Spinal cord (tissue), 10 donors: ENCODE data around the gene PTPN1. TPM values are rescaled to one million over a fixed set of nuclear protein-coding genes. Genes with fewer than 3 reads are reported as not detected.

Source experiments
- DNase-seq, 6 donors: peaks; one replicate each; pipeline versions ENCODE4 v3.0.0 to v3.0.0-alpha.2; 2013 to 2015; ENCODE audit warnings: low spot score in 6 of 6, low read depth in 4 of 6
- H3K27ac ChIP-seq: one replicate; pipeline ENCODE4 v1.5.1; 2013; ENCODE audit warnings: low read depth, low read length, control low read depth
- H3K27me3 ChIP-seq: one replicate; pipeline ENCODE4 v1.6.1; 2013; ENCODE audit warnings: low read length; ENCODE audit not compliant: control insufficient read depth, insufficient read depth
- H3K36me3 ChIP-seq: one replicate; pipeline ENCODE4 v1.6.1; 2013; ENCODE audit warnings: low read length; ENCODE audit not compliant: control insufficient read depth, insufficient read depth
- H3K4me1 ChIP-seq: one replicate; pipeline ENCODE4 v1.6.1; 2013; ENCODE audit warnings: low read length; ENCODE audit not compliant: control insufficient read depth, insufficient read depth
- H3K4me3 ChIP-seq: one replicate; pipeline ENCODE4 v1.5.1; 2013; ENCODE audit warnings: low read depth, low read length, control low read depth
- H3K9me3 ChIP-seq: one replicate; pipeline ENCODE4 v1.6.1; 2013; ENCODE audit warnings: low read length; ENCODE audit not compliant: control insufficient read depth, insufficient read depth
- WGBS: methylation state at CpG from one replicate; pipeline ENCODE4 v1.1.5; 2013; ENCODE audit warnings: missing lambda C conversion rate; ENCODE audit not compliant: insufficient coverage; 5-methylcytosine and 5-hydroxymethylcytosine counted together
- polyA plus RNA-seq, 2 donors: library from polyadenylated mRNA; unstranded; fragments of 120-200 nt; gene quantifications; one replicate each; pipeline ENCODE4 v1.2.1, GENCODE V29; 2013; ENCODE audit not compliant: insufficient read length in 2 of 2
- total RNA-seq, 2 donors: library from RNA; depleted of rRNA in 1 of 2; stranded (reverse); fragments of 120-200 nt in 1 of 2; fragments of >200 nt in 1 of 2; gene quantifications; one replicate each; pipeline versions ENCODE4 v1.2.3 to v1.2.4, GENCODE V29; 2013 to 2014
- donor health status: healthy.

The PTPN1 gene
- total and polyA plus RNA-seq, 4 donors, result 15.4 to 24.2 (median 22.7) TPM

DNA sequence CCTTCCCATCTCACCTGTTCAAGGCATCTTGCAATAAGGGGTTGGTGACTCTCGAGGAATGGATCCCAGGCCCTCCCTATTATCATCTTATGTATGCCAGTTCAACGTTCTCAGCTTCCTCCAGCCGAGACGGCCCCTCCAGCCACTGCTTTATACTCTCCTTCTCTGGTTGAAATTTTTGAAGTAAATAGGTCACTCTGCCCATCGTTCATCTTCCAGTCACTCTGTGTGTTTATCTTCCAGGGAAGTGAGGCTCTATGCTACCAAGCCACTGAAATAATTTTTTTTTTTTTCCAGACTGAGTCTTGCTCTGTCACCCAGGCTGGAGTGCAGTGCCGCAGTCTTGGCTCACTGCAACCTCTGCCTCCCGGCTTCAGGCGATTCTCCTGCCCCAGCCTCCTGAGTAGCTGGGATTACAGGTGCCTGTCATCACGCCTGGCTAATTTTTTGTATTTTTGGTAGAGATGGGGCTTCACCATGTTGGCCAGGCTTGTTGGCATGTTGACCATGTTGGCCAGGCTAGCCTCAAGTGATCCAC is 17.0 kb downstream of the PTPN1 start:
- no peak for DNase-seq
- WGBS, result 98% methylated on average over 5 of the region's 9 CpGs
- Histone ChIP-seq H3K27me3 (no peaks in the 10 kb centered on the region), H3K27ac (no peak overlapping the region), H3K36me3 (no peaks in the 10 kb centered on the region), H3K4me3 (no peak overlapping the region), H3K9me3 (no peaks in the 10 kb centered on the region), H3K4me1 (peaks cover 4% of the 10 kb centered on the region)

DNA sequence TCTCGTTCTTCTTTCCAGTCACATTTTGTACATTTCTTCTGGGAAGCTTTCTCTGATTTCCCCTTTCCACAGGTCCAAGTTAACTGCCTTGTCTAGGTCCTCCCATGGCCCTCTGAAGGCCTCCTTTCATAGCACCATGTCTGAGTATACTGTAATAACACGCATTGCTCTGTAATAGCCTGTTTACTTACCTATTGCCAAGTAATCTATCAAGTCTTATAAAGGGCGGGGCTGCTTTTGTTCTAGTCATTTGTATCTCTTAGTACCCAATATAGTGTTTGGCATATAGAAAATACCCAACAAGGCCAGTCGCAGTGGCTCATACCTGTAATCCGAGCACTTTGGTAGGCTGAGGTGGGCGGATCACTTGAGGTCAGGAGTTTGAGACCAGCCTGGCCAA is 17.9 kb downstream of the PTPN1 start:
- Histone ChIP-seq H3K27me3 (no peaks in the 10 kb centered on the region), H3K27ac (no peak overlapping the region), H3K9me3 (no peaks in the 10 kb centered on the region), H3K4me3 (no peak overlapping the region), H3K36me3 (no peaks in the 10 kb centered on the region), H3K4me1 (peaks cover 4% of the 10 kb centered on the region)
- no peak for DNase-seq
- 36% methylated on average over 1 of the region's 6 CpGs for WGBS

DNA sequence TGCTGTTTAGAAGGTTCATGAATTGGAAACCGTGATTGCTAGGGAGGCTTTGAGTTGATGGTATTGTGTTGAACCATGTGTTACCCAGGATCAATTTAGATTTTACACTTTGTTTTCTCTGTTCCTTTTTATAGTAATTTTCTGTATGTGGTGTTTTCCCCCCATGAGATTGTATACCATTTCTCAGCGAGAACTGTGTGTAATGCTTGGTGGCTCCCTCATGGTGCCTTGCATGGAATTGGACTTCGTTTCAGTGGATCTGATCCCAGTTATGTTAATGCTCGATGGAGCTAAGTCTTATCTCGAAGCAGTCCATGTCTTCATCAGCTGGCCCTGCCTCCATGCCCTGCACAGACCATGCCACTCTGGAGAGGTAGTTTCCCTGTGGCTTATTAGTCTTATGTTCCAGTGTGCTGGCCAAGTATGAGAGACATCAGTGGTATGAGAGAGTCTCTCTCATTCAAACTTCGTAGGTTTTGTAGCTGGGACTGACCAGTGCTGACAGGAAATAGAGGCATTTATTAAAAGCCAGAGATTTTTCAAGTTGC is 18.7 kb downstream of the PTPN1 start:
- peaks cover 4% of the 10 kb centered on the region for H3K4me1 ChIP-seq
- H3K27me3 ChIP-seq, result no peaks in the 10 kb centered on the region
- no peak for DNase-seq
- no peak overlapping the region for H3K4me3 ChIP-seq
- 91% methylated on average over 4 of the region's 6 CpGs for WGBS
- H3K36me3 ChIP-seq, result no peaks in the 10 kb centered on the region
- H3K27ac ChIP-seq, result no peak overlapping the region
- no peaks in the 10 kb centered on the region for H3K9me3 ChIP-seq

DNA sequence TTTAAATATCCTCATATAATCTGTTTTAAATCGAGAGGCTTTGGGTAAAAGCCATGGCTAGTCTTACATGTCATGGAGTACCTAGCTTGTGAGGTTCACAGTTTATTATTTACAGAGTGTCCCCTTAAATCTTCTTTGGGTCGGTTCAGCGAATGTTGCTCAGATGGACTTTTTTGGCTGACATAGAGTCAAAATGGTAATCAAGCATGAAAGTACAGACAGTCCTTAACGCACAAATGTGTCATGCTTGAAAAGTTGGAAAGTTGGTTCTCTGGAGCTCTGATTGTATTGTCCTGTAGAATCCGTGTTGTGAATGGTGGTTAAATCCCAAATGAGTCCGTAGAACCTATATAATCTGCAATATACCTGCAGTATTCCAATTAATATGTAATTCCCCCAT is 22.0 kb downstream of the PTPN1 start:
- no peak overlapping the region for H3K4me3 ChIP-seq
- no peaks in the 10 kb centered on the region for H3K27me3 ChIP-seq
- 50% methylated on average over 1 of the region's 6 CpGs for WGBS
- H3K4me1 ChIP-seq, result peaks cover 4% of the 10 kb centered on the region
- no peak for DNase-seq
- H3K9me3 ChIP-seq, result no peaks in the 10 kb centered on the region
- no peak overlapping the region for H3K27ac ChIP-seq
- no peaks in the 10 kb centered on the region for H3K36me3 ChIP-seq

DNA sequence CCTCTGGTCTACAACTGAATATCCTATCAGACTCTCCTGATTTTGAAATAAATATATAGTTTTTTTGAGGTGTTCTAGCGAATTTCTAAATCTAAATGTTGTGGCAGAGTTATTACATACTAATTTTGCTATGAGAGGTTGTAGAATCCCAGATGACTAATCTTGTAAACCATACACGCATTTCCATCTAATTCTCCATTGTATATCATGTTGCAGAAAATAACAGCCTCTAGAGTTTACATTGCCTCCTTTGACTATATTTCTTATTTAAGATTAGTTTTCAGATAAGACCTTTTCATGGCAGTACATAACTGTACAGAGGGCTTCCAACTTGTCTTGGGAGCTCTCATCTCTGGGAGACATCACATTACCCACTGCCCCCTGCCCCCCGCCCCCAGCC is 22.9 kb downstream of the PTPN1 start:
- H3K9me3 ChIP-seq, result no peaks in the 10 kb centered on the region
- no peaks in the 10 kb centered on the region for H3K27me3 ChIP-seq
- H3K36me3 ChIP-seq, result no peaks in the 10 kb centered on the region
- no peak overlapping the region for H3K27ac ChIP-seq
- peaks cover 4% of the 10 kb centered on the region for H3K4me1 ChIP-seq
- 86% methylated on average over 1 of the region's 3 CpGs for WGBS
- H3K4me3 ChIP-seq, result no peak overlapping the region
- no peak for DNase-seq

DNA sequence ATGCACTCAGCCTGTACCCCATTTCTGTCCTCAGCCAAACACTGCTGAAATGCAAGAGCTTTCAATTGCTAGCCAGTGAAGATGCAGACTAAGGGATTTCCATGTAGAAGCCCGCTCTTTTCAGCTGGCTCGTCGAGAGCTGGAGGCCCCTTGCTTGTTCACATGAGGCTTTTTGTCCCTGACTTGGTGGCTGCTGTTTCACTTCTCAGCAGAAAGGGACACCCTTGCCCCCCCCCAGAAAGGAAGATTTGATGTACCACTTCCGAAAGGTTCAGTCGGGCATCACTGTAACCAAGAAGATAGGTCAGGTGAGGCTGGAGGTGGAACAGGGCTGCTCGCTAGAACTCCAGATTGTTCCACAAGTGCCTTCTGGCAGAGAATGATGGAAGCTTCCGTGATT is 23.3 kb downstream of the PTPN1 start:
- H3K36me3 ChIP-seq, result no peaks in the 10 kb centered on the region
- H3K4me3 ChIP-seq, result no peak overlapping the region
- H3K9me3 ChIP-seq, result no peaks in the 10 kb centered on the region
- no peak for DNase-seq
- no peaks in the 10 kb centered on the region for H3K27me3 ChIP-seq
- H3K4me1 ChIP-seq, result peaks cover 4% of the 10 kb centered on the region
- WGBS, result 86% methylated on average over 6 of the region's 7 CpGs
- no peak overlapping the region for H3K27ac ChIP-seq

DNA sequence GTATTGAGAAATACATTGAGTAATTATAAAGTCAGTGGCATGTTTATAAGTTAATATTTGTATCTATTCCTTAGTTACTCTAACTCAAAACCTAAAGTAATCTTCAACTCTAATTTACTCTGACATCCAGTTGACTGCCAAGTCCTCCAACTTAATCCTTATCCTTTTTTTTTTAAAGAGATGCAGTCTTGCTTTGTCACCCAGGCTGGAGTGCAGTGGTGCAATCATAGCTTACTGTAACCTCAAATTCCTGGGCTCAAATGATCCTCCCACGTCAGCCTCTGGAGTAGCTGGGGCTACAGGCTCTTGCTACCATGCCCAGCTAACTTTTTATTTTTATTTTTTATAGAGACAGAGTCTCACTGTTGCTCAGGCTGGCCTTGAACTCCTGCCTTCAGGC is 24.4 kb downstream of the PTPN1 start:
- no peak for DNase-seq
- Histone ChIP-seq H3K27me3 (no peaks in the 10 kb centered on the region), H3K4me1 (peaks cover 4% of the 10 kb centered on the region), H3K36me3 (no peaks in the 10 kb centered on the region), H3K4me3 (no peak overlapping the region), H3K27ac (no peak overlapping the region), H3K9me3 (no peaks in the 10 kb centered on the region)
- 71% methylated on average over 1 of the region's 1 CpG for WGBS

DNA sequence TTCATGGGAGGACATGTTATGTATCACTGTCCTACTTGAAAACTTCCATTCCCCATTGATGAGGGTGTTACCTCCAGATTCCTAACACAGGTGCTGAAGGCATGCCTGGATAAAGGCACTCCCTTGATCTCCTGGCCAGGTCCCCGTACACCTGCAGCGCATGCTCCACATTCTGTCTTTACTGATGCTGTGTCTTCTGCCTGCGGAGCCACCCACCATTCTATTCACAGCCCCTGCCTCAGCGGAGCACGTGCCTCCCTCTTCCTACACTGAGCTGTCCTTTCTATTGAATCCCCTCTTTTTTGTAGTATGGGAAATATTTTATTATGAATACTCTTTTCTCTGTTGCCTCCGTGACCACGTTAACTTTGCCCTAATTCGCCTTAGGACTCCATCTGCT is 25.0 kb downstream of the PTPN1 start:
- H3K4me1 ChIP-seq, result peaks cover 4% of the 10 kb centered on the region
- H3K27me3 ChIP-seq, result no peaks in the 10 kb centered on the region
- H3K36me3 ChIP-seq, result no peaks in the 10 kb centered on the region
- no peaks in the 10 kb centered on the region for H3K9me3 ChIP-seq
- H3K4me3 ChIP-seq, result no peak overlapping the region
- 74% methylated on average over 2 of the region's 8 CpGs for WGBS
- no peak overlapping the region for H3K27ac ChIP-seq
- no peak for DNase-seq

DNA sequence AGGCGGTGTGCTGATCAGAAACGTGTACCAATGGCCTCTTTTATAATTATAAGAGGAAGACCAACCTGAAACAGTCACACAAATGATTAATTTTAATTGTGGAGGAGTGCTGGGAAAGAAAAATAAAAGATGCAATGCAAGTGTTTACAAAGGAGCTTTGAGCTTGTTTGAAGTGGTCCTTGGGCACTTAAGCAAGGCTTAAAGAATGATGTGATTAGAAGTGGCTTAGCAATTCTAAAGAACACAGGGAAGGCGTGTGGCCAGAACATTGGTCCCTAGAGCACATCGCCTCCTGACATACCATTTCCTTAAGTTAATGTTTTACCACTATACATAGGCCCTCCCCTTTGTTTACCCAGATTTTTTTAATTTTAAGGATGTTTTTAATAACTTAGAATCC is 26.1 kb downstream of the PTPN1 start:
- H3K4me3 ChIP-seq, result no peak overlapping the region
- DNase-seq, result peak in 1 of 6 donors; percentile 48
- H3K9me3 ChIP-seq, result no peaks in the 10 kb centered on the region
- WGBS, result no CpG with 5 or more reads among the region's 4 CpGs
- peaks cover 4% of the 10 kb centered on the region for H3K4me1 ChIP-seq
- no peaks in the 10 kb centered on the region for H3K27me3 ChIP-seq
- no peaks in the 10 kb centered on the region for H3K36me3 ChIP-seq
- no peak overlapping the region for H3K27ac ChIP-seq

DNA sequence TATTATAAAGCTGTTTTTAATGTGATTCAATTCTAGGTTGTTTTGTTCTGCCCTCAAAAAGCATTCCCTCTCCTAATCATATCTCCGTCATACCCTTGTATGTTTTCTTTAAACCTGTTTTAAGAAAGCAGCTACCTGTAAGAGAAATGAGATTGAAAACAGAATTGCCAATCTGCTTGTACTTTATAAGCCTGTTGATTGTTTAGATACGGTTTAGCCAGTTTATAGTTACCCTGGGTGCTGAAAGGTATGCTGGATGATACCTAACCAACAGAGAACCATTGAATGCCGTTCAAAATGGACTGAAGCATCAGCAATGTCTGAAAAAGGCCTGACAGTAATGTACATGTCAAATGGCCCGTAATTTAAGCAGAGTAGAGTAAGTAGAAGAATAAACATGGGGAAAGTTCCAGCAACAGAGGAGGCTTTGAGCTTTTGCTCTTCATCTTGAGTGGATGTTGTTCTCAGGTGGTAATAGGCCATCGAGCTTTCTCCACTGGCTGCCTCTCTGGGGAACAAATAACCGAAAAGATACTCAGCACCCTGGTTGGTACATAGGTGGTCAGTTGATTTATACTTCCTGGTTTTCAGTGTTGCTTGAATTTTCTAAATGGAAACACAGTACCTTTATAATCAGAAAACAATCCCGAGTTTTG is 27.5 kb downstream of the PTPN1 start:
- no peak overlapping the region for H3K27ac ChIP-seq
- no peaks in the 10 kb centered on the region for H3K9me3 ChIP-seq
- no peaks in the 10 kb centered on the region for H3K27me3 ChIP-seq
- H3K36me3 ChIP-seq, result peaks cover 2% of the 10 kb centered on the region
- DNase-seq, result no peak
- H3K4me1 ChIP-seq, result no peaks in the 10 kb centered on the region
- no peak overlapping the region for H3K4me3 ChIP-seq
- 38% methylated on average over 4 of the region's 7 CpGs for WGBS
